ENCODE data around the gene EEF1AKMT1. TPM values are rescaled to one million over a fixed set of nuclear protein-coding genes. Genes with fewer than 3 reads are reported as not detected.
A peak's percentile ranks its signal among the peaks of the same experiment; 100 is the strongest.

The EEF1AKMT1 gene
- total RNA-seq, 4 donors from 2014 or later: 5.0 to 28.5 (median 21.7) TPM

DNA sequence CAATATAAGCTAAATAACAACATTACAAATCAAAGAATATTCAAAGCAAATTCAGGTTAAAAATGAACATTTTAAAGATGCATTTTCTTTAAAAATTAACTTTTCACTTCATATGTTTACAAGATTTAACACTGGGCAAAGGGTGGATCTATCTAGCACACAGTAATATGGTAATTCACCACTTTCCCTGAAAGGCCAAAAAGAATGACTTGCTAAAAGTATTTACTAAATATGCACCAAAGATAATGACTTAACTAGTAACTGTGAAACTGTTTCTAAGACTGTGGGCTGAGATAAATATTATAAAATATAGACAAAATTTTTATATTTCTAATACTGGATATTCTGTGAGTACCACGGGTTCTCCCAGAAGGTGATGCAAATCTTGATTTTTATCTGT is 4.5 kb upstream of the EEF1AKMT1 start:
- Histone ChIP-seq H3K4me3 (no peak overlapping the region), H3K36me3 (no peaks in the 10 kb centered on the region), H3K9me3 (no peaks in the 10 kb centered on the region), H3K4me1 (no peaks in the 10 kb centered on the region), H3K27ac (no peak overlapping the region), H3K27me3 (no peaks in the 10 kb centered on the region)
- intact Hi-C loops (cut with DNase I; ENCODE audit: low total_unique reads): no loop called here
- TF ChIP-seq, protein P1, sequence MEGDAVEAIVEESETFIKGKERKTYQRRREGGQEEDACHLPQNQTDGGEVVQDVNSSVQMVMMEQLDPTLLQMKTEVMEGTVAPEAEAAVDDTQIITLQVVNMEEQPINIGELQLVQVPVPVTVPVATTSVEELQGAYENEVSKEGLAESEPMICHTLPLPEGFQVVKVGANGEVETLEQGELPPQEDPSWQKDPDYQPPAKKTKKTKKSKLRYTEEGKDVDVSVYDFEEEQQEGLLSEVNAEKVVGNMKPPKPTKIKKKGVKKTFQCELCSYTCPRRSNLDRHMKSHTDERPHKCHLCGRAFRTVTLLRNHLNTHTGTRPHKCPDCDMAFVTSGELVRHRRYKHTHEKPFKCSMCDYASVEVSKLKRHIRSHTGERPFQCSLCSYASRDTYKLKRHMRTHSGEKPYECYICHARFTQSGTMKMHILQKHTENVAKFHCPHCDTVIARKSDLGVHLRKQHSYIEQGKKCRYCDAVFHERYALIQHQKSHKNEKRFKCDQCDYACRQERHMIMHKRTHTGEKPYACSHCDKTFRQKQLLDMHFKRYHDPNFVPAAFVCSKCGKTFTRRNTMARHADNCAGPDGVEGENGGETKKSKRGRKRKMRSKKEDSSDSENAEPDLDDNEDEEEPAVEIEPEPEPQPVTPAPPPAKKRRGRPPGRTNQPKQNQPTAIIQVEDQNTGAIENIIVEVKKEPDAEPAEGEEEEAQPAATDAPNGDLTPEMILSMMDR (IDR thresholded peaks at IDR 0.05): no peak
- DNase-seq: no peak

DNA sequence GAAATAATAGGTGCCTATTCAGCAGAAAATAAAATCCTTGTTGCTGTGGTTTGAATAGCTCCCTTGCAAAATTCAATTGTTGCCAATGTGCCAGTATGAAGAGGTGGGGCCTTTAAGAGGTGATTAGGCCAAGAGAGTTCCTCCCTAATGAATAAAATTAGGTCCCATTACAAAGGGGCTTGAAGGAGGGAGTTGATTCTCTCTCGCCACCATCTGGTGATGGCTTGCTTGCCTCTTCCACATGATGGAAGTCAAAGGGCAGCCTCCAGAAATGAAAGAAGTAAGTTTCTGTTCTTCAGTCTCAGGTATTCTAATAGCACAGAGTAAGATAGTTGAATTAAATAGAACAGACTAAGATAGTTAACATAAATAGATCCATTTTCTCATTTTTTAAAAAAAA is 3.0 kb upstream of the EEF1AKMT1 start:
- Histone ChIP-seq H3K9me3 (no peaks in the 10 kb centered on the region), H3K4me1 (peaks cover 0 to 3% of the 10 kb centered on the region in 2 donors), H3K27me3 (no peaks in the 10 kb centered on the region), H3K4me3 (no peak overlapping the region), H3K27ac (no peak overlapping the region), H3K36me3 (no peaks in the 10 kb centered on the region)
- TF ChIP-seq, protein P1 (IDR thresholded peaks at IDR 0.05): no peak
- no peak for TF ChIP-seq POLR2A (IDR thresholded peaks at IDR 0.05)
- DNase-seq: no peak
- intact Hi-C loops (cut with DNase I; ENCODE audit: low total_unique reads): no loop called here

DNA sequence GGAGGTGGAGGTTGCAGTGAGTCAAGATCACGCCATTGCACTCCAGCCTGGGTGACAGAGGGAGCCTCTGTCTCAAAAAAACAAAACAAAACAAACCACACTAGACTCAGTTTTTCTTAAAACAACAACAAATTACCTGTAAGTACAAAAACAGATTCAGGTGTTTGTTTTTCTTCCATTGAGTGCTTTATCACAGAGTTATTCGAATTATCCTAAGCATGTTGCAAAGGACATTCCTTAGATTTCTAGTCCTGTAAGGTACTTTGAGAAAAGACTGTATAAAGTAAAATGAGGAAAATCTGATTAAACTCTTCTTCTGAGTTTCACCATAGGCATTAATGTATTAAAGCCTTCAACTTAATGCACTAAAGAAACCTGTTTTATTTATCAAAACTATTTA is 2.2 kb upstream of the EEF1AKMT1 start:
- H3K27ac ChIP-seq: no peak overlapping the region
- H3K27me3 ChIP-seq: no peaks in the 10 kb centered on the region
- H3K9me3 ChIP-seq: no peaks in the 10 kb centered on the region
- intact Hi-C loops (cut with DNase I; ENCODE audit: low total_unique reads): no loop called here
- no peak overlapping the region for H3K4me3 ChIP-seq
- peaks cover 0 to 3% of the 10 kb centered on the region in 2 donors for H3K4me1 ChIP-seq
- no peak for DNase-seq
- no peaks in the 10 kb centered on the region for H3K36me3 ChIP-seq
- TF ChIP-seq, protein P1 (IDR thresholded peaks at IDR 0.05): no peak
- no peak for TF ChIP-seq POLR2A (IDR thresholded peaks at IDR 0.05)

DNA sequence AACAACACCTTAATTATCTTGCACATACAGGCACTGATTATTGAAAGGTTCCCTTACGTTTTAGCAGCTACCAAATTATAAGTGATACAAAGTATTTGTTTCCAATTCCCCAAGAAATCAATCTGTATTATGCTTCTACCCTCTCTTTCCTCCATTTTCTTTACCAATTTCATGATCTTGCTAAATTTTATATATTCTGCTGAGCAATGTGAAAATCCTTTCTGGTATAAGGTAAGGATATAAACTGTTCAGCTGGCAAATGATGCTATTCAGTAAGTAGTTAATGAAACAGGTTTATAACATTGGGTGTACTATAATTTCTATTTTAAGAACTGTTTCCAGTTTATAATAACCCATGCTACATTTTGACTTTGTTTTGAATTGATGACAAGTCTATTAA is 985 bp upstream of the EEF1AKMT1 start:
- DNase-seq: no peak
- no peak overlapping the region for H3K4me3 ChIP-seq
- no peaks in the 10 kb centered on the region for H3K36me3 ChIP-seq
- peaks cover 0 to 3% of the 10 kb centered on the region in 2 donors for H3K4me1 ChIP-seq
- intact Hi-C loops (cut with DNase I; ENCODE audit: low total_unique reads): no loop called here
- H3K27ac ChIP-seq: no peak overlapping the region
- no peaks in the 10 kb centered on the region for H3K27me3 ChIP-seq
- TF ChIP-seq, protein P1 (IDR thresholded peaks at IDR 0.05): no peak
- no peak for TF ChIP-seq POLR2A (IDR thresholded peaks at IDR 0.05)
- H3K9me3 ChIP-seq: no peaks in the 10 kb centered on the region

DNA sequence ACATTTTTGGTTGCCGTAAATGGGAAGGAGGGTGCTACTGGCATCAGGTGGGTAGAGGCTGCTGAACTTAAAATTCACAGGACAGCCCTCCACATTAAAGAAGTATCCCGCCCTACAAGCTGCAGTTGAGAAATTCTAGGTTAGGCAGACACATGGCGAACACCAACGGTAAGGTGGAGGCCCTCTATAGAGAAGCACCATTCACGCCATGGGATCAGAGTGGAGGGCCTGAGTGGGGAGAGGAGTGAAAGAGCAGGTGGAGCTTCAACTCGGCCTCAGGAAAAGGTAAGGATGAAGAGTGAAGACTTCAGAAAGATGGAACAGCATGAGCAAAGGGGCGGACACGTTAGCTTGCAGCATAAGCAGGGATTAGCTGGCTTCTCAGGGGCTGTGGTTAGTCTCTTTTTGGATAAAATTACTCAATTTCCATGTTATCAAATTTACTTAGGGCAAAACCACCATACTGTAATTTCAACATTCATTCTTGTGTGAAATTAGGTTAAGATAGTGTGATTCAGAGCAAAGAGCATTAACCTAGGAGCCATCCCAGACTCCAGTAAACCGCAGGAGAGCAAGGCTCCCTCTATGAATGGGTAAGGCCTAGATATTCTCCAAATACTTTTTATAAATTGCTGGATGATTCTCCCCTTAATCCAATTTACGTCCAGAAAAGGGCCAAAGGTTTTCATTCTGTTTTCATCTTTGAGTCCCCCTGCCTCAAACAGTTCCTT is 1.2 kb downstream of the EEF1AKMT1 start:
- intact Hi-C loops (cut with DNase I; ENCODE audit: low total_unique reads): no loop called here

More for the DNA sequence above, 1.2 kb downstream of the EEF1AKMT1 start:
- peaks cover 0 to 3% of the 10 kb centered on the region in 2 donors for H3K4me1 ChIP-seq
- no peaks in the 10 kb centered on the region for H3K36me3 ChIP-seq
- TF ChIP-seq POLR2A (IDR thresholded peaks at IDR 0.05): no peak
- TF ChIP-seq, protein P1 (IDR thresholded peaks at IDR 0.05): no peak
- peak overlapping the region; percentile 83 to 88 for H3K27ac ChIP-seq
- no peak for DNase-seq
- no peaks in the 10 kb centered on the region for H3K27me3 ChIP-seq
- peak overlapping the region; percentile 49 to 79 for H3K4me3 ChIP-seq
- H3K9me3 ChIP-seq: peaks cover 0 to 8% of the 10 kb centered on the region in 2 donors

Measured in uterus (tissue), 4 donors.